COLO668 (cell line): Measurements from ENCODE around the gene MAJIN.
"Not testable (repeated sequence)": the region's sequence is repeated elsewhere in the genome, so short reads cannot be mapped to it uniquely, and the experiment has no call there.

ENCODE experiments used
- DNase-seq: peaks from one replicate; lab custom pipeline; 2025; ENCODE audit not compliant: unreplicated experiment; lab: John Stamatoyannopoulos, UW

The MAJIN gene, protein sequence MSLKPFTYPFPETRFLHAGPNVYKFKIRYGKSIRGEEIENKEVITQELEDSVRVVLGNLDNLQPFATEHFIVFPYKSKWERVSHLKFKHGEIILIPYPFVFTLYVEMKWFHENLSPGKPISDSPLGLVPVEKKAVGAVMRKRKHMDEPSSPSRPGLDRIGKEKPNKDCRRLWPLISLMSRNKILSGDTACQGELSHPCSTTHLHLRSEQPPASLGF

GRCh38 chr11:64971421-64972233, at the start of gene MAJIN:
MAJIN (minus strand) TSS chr11:64972108; CDS start chr11:64959405, 12,703 bp downstream.
- DNase-seq = peak; percentile 93

DNA sequence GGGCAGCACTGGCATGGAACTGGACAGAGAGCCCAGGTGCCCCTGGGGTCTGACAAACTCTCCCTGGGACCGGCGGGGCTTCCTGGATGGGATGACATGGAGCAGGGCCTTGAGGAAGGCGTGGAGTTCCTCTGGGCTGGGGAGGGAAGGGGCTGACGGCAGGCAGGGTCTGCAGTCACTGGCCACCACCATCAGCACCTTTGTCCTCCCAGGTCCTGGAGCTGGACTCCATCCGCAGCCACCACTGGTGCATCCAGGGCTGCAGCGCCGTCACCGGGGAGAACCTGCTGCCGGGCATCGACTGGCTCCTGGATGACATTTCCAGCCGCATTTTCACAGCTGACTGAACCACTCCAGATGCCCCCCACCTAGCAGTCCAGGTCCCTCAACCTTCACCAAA, 49.6 kb upstream of the MAJIN start:
- no peak for DNase-seq

DNA sequence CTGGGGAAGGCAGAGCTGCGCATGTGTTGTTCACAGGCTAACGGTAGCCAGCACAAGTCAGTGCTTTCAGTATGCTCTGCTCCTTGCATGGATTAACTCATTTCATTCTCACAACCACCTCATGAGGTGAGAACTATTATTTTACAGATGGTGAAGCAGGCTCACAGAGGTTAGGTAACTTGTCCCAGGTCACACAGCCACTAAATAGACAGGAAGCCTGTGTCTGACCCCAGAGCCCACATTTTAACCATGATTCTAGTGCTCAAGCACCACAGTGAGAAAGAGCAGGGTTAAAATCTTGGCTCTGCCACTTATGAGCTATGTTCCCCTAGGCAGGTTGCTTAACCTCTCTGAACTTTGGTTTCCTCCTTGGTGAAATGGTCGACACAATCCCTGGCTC, 49.1 kb upstream of the MAJIN start:
- no peak for DNase-seq

- DNase-seq = no peak
These were observed 47.9 kb upstream of the MAJIN start for GRCh38 chr11:65019824-65020223.

DNA sequence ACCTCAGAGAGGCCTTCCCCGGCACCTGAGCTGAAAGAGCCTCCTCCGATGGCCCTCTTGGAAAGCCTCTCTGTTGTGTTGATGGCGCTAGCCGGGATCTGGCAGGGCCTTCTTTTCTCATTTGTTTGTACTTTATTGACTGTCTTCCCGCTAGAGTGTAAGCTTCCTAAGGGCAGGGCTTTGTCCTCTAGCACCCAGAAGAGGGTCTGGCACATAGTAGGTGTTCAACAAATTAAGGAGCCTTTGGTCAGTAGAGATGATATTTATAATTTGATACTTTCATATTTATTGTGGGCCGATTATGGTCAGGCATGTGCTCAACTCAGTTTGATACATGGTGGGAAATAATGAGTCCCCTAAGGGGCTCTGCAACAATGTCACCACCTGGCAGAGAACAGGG, 46.0 kb upstream of the MAJIN start:
- DNase-seq = no peak

DNA sequence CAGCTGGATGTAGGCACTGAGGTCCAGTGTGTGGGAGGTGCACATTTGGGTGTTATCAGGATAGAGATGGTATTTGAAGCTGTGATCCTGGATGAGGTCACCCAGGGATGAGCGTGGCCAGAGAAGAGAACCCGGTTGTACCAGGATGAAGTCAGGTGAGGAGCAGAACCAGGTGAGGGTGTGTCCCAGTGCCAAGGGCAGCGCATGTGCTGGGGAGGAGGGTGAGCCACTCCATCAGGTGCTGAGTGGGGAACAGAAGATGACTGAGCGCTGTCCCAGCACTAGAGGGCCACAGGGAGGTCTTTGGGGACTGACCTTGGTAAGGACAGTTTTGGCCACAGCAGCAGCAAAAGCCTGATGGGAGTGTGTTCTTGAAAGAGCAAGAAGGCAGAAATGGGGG, 44.8 kb upstream of the MAJIN start:
- DNase-seq = no peak

- DNase-seq = no peak
These were observed 42.9 kb upstream of the MAJIN start for GRCh38 chr11:65014726-65015227.

DNA sequence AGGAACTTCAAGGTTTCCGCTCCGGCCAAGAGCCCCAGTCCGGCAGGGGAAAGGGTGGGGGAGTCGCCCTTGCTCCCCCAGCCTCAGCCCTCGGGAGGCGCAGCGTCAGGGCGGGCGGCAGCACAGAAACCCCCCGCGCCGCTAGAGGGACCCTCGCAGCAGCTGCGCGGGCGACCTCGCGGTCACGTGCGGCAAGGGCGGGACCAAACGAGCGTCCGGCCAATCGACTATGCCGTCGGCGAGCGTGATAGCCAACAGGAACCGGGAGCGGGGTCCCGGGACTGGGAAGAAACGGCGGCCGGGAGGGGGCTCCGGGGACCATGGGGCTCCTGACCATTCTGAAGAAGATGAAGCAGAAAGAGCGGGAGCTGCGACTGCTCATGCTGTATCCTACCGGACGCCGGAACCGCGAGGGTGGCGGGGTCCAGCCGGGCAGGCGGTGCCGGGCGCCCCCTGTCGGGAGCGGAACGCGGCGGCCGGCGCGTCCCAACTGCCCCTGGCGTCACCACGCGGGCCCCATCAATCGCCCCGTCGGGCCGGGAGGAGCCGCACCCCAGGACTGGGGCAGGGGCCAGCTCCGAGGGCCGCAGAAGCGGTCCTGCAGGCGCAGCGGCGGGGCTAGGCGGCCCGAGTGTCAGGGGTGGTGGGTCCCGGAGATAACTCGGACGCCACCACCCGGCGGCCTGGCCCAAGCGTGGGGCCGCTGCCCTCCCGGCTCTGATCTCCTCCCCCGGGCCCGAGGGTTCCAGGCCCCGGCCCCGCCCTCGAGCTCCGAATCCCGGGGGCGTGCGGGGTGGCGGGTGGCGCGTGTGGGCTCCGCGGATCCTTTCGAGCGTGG, 42.2 kb upstream of the MAJIN start, which contains the start of gene ARL2:
Gene ARL2, plus strand, starts transcription at position 273 of the 838 bp plus-strand sequence. Its CDS starts 48 bp downstream, at position 321.
- DNase-seq = peak; percentile 91

DNA sequence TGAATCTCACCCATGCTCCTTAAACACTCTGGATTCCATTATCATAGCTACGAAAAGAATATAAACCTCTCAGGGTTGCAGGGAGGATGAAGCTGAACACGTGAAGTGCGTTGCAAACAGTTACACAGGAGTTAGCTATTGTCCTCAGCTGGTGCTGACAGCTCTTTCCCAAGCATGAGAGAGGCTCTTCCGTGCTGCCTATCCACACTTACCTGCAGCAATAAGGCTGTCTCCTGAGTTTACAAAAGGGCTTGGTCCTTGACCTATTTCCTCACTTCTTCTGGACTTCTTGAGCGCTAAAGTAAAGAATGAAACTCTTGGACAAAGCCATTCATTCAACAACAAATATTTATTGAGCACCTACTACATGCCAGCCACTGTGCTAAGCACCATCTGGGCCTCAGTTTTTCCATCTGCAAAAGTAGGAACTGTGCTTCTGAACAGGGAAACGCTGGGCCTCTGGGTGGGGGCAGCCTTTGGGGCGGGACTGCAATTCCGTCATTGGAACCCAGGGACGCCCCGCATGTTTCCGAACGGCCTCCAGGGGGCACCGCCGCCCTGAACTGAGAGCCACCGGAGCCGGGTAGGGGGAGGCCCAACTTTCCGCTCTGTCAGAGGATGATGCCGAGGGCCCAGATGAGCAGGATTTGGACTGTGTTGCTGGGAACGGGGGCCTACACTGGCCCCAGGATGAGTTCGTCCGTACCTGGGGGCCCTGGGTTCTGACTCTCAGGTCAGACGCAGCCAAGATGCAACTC, 41.4 kb upstream of the MAJIN start:
- DNase-seq = peak; percentile 89

DNA sequence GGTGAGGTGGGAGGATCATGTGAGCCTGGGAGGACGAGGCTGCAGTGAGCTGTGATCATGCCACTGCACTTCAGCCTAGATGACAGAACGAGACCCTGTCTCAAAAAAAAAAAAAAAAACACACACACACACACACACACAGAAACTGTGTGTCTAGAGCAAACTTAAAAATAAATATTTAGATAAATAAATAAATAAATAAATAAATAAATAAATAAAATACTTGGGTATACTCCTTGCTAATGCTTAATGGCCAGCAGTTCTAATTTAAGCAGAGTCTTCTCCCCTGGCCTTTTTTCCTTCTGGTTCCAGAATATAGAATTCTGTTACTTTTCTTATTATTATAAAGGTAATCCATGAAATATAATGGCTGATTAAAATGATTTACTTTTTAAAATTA, 37.0 kb upstream of the MAJIN start:
- DNase-seq = no peak

DNA sequence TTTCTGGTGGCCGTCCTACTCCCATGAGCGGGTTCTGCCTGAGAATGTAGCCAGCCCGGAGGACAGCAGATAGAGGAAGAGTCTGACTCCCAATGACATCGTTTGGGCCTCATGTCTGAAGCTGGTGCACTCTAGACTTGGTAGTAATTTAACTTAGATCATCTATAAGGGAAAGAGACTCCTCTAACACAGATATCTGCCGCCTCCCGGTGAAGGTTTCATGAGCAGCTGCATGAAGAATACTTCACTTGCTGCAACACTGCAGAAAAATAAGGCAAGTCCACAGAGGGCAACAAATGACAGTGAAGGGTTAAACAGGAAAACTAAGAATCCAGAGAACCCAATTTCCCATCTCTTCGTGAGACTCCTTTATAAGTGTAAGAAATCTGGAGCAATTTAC, 36.1 kb upstream of the MAJIN start:
- DNase-seq = no peak

DNA sequence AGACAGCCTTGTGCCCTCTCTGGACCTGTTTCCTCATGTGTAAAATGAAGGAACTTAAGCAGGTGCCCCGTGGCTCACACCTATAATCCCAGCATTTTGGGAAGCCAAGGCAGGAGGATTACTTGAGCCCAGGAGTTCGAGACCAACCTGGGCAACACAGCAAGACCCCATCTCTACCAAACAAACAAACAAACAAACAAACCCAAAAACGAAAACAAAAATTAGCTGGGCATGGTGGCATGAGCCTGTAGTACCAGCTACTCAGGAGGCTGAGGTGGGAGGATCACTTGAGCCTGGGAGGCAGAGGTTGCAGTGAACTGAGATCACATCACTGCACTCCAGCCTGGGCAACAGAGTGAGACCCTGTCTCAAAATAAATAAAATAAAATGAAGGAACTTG, 32.1 kb upstream of the MAJIN start:
- not testable (repeated sequence) for DNase-seq

DNA sequence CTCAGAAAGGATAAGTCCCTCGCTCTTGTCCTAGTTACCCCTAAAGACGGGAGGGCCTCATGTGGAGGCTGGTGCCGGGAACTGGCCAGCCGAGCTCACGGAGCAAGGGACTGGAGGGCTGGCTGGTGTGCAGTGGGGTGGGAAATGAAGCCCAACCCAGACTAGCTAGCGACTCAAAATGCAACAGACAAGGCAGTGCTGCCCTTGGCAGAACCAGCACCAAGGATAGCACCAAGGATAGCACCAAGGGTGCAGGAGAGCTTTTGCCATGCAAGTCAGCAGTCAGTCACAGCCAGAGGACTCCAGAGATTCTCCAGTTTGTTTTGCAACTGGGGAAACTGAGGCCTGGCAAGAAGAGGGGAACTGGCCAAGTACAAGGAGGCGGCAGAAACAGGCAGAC, 31.4 kb upstream of the MAJIN start:
- no peak for DNase-seq

- no peak for DNase-seq
These were observed 30.8 kb upstream of the MAJIN start for GRCh38 chr11:65002706-65003105.

- DNase-seq = no peak
These were observed 27.6 kb upstream of the MAJIN start for GRCh38 chr11:64999478-64999877.

GRCh38 chr11:64998690-64999431, 27.0 kb upstream of the MAJIN start:
- DNase-seq = peak; percentile 66

DNA sequence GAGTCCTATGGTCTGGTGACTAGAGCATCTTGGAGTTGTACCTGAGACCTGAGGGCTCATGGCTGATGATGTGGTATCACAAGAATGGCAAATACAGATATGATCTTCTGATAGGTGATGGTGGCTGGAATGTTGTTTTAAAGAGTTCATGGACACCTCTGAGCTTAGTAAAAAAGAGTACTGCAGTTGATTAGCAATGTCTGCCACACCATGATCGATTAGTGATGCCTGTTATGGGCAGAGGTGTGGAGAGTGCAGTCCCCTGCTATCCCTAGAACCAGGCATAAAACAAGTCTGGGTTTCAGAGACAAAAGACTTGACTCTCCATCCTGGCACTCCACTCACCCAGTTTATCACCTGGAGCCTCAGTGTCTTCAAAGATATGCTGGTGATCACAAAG, 26.2 kb upstream of the MAJIN start:
- peak; percentile 18 for DNase-seq

- DNase-seq = peak; percentile 74
These were observed 24.9 kb upstream of the MAJIN start, which contains the start of gene BATF2 for GRCh38 chr11:64996710-64997380. BATF2 (minus strand) TSS chr11:64996971; CDS start chr11:64996914, 57 bp downstream.

DNA sequence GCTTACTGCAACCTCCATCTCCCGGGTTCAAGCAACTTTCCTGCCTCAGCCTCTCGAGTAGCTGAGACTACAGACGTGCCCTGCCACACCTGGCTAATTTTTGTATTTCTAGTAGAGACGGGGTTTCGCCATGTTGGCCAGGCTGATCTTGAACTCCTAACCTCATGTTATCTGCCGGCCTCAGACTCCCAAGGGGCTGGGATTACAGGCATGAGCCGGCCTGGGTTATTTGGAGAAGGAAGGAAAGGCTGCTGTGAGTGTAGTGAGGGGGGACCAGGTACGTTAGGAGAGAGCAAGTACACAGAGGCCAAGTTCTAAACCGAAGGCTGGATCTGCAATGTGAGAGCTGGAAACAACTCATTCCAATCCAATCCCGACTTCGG, 24.4 kb upstream of the MAJIN start:
- DNase-seq = no peak
